ENCODE results near the gene ADGRB3.
A peak's percentile ranks its signal among the peaks of the same experiment; 100 is the strongest.

Gene ADGRB3

GRCh38 chr6:68709882-68710281, 74.8 kb downstream of the ADGRB3 start:
- DNase-seq, result no peak

GRCh38 chr6:68710496-68710895, 75.4 kb downstream of the ADGRB3 start:
- no peak for DNase-seq

DNA sequence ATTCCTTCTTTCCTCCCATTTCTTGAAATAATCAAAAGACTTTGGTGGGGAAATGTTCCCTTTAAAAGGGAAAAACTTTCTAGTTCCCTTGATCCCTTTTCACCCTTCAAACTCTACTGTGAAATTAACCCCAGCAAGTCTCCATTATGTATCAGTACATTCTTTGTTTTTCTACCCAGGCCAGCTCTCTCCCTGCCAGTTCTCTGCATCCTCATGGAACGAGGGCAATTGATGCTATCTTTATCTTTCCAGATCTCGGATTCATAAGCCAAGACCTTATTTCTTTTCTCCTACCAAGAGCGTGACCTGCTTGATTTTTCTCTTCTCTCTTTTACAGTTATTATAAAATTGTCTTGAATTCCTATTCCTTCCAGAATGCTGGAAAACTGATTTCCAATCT, 75.8 kb downstream of the ADGRB3 start:
- no peak for DNase-seq

- DNase-seq, result no peak
These were observed 76.4 kb downstream of the ADGRB3 start for GRCh38 chr6:68711386-68712000.

DNA sequence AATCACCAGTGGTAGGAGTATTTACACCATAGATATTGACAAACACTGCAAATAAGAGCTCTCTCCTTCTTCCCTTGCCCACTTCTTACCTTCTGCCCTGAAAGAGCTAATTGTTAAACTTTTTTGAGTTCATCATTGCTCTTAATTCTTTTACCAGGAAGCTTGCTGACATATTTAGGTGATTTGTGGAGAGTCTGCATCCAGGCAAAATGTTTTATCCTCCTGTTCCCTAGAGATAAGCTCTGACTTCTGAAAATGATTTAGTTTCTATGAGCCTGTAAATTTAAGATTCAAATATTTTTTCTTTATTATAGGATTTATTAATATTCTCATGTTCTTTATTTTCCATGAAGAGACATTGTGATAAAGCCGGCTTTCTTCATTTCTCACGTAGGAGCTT, 81.5 kb downstream of the ADGRB3 start:
- no peak for DNase-seq

GRCh38 chr6:68718385-68719073, 83.4 kb downstream of the ADGRB3 start:
- peak; percentile 65 for DNase-seq

- no peak for DNase-seq
These were observed 84.7 kb downstream of the ADGRB3 start for GRCh38 chr6:68719761-68720160.

- DNase-seq, result no peak
These were observed 87.9 kb downstream of the ADGRB3 start for GRCh38 chr6:68722891-68723527.

GRCh38 chr6:68724060-68724459, 89.0 kb downstream of the ADGRB3 start:
- DNase-seq, result no peak

DNA sequence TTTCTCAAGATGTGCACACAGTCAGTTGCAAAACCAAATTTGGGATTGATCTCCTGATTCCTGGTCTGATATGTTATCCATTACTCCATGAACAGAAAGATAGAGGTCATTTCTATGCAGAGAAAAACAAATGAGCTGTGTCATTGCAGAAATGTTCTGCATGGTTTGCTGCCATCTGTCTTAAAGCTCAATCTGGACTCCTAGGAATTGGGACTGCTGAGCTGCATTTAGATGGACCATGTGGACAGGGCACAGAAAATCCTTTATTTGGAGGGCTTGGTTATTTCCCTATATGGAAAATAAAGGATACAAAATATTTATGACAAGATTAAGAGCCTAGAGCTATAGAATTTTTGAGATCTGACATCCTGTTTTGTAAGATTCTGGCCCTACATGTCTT, 91.3 kb downstream of the ADGRB3 start:
- no peak for DNase-seq

- DNase-seq, result no peak
These were observed 91.9 kb downstream of the ADGRB3 start for GRCh38 chr6:68726992-68727391.

DNA sequence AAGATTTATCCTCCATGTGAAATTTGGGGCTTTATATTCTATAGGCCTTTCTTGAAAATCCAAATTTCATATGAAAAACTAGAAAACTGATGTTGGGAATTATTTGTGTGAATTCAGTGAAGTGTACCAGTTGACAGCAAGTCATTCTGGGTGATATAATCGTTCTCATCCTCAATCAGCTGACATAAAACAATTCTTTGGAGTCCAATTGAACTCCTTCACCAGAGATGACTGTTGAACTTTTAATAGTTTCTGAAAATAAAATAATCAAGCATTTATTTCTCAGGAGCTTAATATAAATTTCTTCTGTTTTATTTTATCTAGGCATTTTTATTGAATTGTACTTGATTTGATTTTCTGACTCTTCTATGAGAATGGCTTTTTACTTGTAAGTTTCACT, 92.6 kb downstream of the ADGRB3 start:
- DNase-seq, result no peak

DNA sequence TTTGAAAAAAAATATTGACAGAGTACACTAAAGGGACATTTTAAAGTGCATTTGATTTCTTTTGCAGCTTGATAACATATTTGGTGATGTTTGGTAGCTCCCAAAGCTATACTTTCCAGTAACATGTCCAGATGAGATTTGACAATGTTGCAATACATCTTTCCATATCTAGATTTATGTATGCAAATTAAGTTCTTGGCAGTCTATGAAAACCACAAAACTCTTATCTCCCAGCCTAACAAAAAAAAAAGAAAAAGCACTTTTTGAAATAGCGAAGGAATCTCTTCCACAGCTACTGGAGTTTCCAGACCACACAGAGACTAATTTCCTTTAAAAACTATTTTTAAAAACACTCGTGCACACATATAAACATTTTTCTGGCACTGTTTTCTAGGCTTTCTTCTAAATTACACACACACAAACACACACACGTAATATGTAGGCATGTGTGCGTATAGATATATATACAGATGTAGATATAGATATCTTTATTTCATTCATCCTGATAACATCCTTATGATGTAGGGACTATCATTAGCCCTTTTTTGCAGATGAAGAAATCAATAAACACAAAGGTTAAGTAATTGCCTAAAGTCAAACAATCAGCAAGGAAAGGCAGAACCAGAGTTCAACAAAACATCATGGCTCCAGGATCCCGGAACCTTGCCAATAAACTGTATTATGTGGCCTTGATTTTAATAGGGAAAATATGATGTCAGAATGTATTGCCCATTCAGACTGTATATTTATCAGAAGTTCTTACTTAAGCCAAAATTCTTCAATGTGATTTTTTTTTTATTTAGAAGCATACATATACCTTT, 93.3 kb downstream of the ADGRB3 start:
- DNase-seq, result no peak

GRCh38 chr6:68729377-68729903, 94.4 kb downstream of the ADGRB3 start:
- DNase-seq, result no peak

GRCh38 chr6:68730291-68731054, 95.4 kb downstream of the ADGRB3 start:
- DNase-seq, result no peak

- DNase-seq, result no peak
These were observed 97.3 kb downstream of the ADGRB3 start for GRCh38 chr6:68732423-68732822.

- DNase-seq, result no peak
These were observed 100.8 kb downstream of the ADGRB3 start for GRCh38 chr6:68735866-68736265.

DNA sequence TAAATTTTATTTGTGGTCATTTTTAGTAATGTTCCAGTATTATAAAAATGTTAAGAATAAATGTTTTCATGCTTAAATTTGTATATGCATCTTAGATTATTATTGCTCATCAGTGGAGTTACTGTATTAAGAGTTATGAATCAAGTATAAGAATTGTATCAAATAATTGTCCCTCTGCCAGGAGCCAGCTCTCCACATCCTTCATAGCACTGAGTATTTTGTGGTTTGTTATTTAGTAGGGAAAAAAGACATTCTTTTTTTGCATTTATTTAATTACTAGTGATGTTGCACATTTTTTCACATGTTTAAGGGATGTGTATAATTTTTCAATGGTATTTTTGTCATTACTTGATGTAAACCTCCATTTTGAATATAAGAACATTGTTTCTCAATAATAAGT, 102.0 kb downstream of the ADGRB3 start:
- DNase-seq, result no peak

- no peak for DNase-seq
These were observed 103.0 kb downstream of the ADGRB3 start for GRCh38 chr6:68738039-68738438.

DNA sequence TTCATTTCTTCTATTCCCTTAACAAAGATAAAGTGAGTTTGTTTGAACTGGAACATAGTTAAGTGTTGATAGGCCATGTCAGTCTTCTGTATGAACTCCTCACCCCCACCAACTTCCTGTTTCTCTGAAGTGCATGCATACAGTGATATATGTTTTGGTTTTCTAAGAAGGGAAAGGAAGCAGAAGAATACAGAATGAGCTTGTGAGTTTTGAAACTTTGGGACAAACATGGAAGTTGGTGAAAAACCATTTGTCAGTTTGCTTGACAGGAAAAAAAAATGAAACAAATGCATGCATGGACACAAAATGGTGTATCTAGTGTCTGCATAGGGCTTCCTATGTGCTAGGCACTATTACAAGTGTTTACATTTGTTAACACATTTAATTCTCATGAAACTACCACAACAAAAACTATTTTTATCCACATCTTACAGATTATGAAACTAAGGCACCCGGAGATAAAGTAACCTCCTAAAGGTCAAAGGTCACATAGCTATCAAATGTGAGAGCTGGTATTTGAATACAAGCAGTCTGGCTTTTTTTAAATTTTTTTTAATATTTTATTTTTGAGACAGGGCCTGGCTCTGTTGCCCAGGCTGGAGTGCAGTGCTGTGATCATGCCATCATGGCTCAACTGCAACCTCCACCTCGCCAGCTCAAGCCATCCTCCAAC, 105.9 kb downstream of the ADGRB3 start:
- no peak for DNase-seq

DNA sequence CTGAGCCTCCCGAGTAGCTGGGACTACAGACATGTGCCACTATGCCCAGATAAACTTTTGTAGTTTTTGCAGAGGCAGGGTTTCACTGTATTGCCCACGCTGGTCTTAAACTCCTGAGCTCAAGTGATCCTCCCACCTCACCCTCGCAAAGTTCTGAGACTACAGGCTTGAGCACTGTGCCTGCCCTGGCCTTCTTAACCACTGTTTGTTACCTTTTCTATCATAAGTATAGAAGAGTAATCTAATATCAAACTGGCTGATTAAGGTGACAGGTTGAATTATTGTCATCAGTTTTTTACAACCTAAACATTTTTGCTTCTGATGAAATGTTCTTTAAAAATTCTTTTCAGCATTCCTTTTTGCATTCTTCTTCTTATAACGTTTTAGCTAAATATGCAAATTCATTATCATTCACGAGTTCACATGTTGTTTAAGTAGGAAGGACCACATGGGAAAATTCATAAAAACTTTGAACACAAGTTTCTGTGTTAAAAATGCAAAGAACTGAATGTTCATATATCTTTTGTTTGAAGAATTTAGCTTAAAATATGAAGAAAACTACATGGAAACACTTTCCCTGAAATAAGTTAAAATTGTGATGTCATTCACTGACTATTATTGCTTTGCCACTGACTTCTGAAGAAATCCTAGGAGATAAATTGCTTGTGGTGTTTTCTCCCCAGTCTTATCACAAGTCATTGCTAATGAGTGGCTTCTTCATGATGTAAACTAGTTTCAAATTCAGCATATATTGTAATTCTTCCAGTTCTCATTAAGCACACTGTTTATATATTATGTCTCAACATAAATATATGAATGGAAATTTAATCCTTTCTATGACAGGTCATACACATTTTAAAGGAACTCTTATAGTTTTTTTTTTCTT, 106.7 kb downstream of the ADGRB3 start:
- DNase-seq, result no peak
